ENCODE measurements around the gene ATP1A4. TPM values are rescaled to one million over a fixed set of nuclear protein-coding genes. Genes with fewer than 3 reads are reported as not detected.

ATP1A4 gene
- total and polyA plus RNA-seq, 2 of the 8 experiments (the other 6 are each of a cell fraction or from before 2014, with no cell fraction given) = 0.48 to 0.61 TPM

GRCh38 chr1:160139840-160140239 lies 11.6 kb upstream of the ATP1A4 start:
- H2BK5ac ChIP-seq (ENCODE audit: low read depth, low read length) = no peak overlapping the region
- no peak overlapping the region for H2AFZ ChIP-seq (ENCODE audit: low read length)
- FAIRE-seq = no peak
- H3K18ac ChIP-seq (ENCODE audit: extremely low read depth, low read length) = no peak overlapping the region
- H3K56ac ChIP-seq (replicated peaks; ENCODE audit: insufficient read length, low read depth, low read length) = no peak overlapping the region
- H3K36me3 ChIP-seq (ENCODE audit: control insufficient read depth in 2 of 4, insufficient read depth in 4 of 4, low read length in 3 of 4) = peaks cover 2 to 37% (median 20%) of the 10 kb centered on the region in 4 experiments; a peak in 6 of 8 replicates
- no peaks in the 10 kb centered on the region for H3K79me1 ChIP-seq (ENCODE audit: low read depth, low read length)
- H3K27ac ChIP-seq (ENCODE audit: low read depth, low read length) = no peak overlapping the region
- no peaks in the 10 kb centered on the region for H3K23me2 ChIP-seq (ENCODE audit: low read depth, low read length)
- H3K9ac ChIP-seq (replicated peaks in 1 of 4; ENCODE audit: extremely low read depth in 1 of 4, low read depth in 3 of 4, low read length in 3 of 4) = no peak overlapping the region
- H2BK12ac ChIP-seq (ENCODE audit: low read depth, low read length) = no peak overlapping the region
- H4K91ac ChIP-seq (replicated peaks; ENCODE audit: insufficient read length, low read length) = no peak overlapping the region
- H3K4me2 ChIP-seq (ENCODE audit: insufficient read depth in 1 of 2, low read depth in 2 of 2, low read length in 2 of 2) = no peak overlapping the region
- DNase-seq (ENCODE audit: low read depth in 1 of 2, low spot score in 2 of 2) = no peak
- POLR2A ChIA-PET (ENCODE audit: partially characterized antibody) = interaction anchor here (5.0 kb wide), 1 partner anchor 12 kb away, joined by 56 read pairs; no protein-coding TSS in a partner anchor
- H4K8ac ChIP-seq (ENCODE audit: extremely low read depth, insufficient read depth, low read length) = no peak overlapping the region
- H3K4me3 ChIP-seq (ENCODE audit: extremely low read depth in 1 of 4, insufficient read depth in 2 of 4, low read depth in 3 of 4, low read length in 4 of 4) = no peak overlapping the region
- no peak overlapping the region for H3K4ac ChIP-seq (replicated peaks; ENCODE audit: insufficient read length, low read depth, low read length)
- H4K20me1 ChIP-seq (replicated peaks in 1 of 2; ENCODE audit: control insufficient read depth in 1 of 2, insufficient read depth in 2 of 2, low read length in 2 of 2) = no peaks in the 10 kb centered on the region
- no peaks in the 10 kb centered on the region for H3K9me3 ChIP-seq (ENCODE audit: insufficient read depth in 2 of 2, low read depth in 1 of 2, low read length in 1 of 2)
- no peak overlapping the region for H2BK120ac ChIP-seq (replicated peaks; ENCODE audit: low read depth, low read length)
- H4K5ac ChIP-seq (ENCODE audit: insufficient read length, low read depth, low read length) = no peak overlapping the region
- no peaks in the 10 kb centered on the region for H3K27me3 ChIP-seq (replicated peaks in 1 of 4; ENCODE audit: control insufficient read depth in 3 of 4, extremely low read depth in 1 of 4, insufficient read depth in 3 of 4, low read length in 3 of 4)
- no peaks in the 10 kb centered on the region for H3K4me1 ChIP-seq (replicated peaks in 1 of 4; ENCODE audit: control insufficient read depth in 3 of 4, insufficient read depth in 4 of 4, low read length in 3 of 4)
- H2BK15ac ChIP-seq (ENCODE audit: low read length) = no peak overlapping the region
- no peak overlapping the region for H3K23ac ChIP-seq (ENCODE audit: insufficient read length)
- no peak overlapping the region for H2AK5ac ChIP-seq (ENCODE audit: low read depth, low read length)
- H3K79me2 ChIP-seq (ENCODE audit: control insufficient read depth in 1 of 2, insufficient read depth in 2 of 2, low read length in 2 of 2) = no peaks in the 10 kb centered on the region
- H2BK20ac ChIP-seq (ENCODE audit: low read length) = no peak overlapping the region
- no peak overlapping the region for H3K14ac ChIP-seq (ENCODE audit: insufficient read length)
- 95% methylated on average over 8 of the region's 8 CpGs; no CpG with 5 or more reads in 1 of the 2 experiments for WGBS, 2 experiments (ENCODE audit: extremely low coverage in 1 of 2, insufficient coverage in 1 of 2, insufficient read length in 1 of 2, insufficient replicate concordance in 2 of 2, low coverage in 1 of 2, low lambda C conversion rate in 2 of 2, missing lambda C conversion rate in 1 of 2)
- CTCF ChIA-PET (ENCODE audit: partially characterized antibody) = interaction anchor here (1.2 to 1.7 kb wide), 3 partner anchors 16 to 54 kb away, joined by 3 to 4 read pairs (median 4); no protein-coding TSS in a partner anchor
- TF ChIP-seq TAF7 (optimal IDR thresholded peaks at IDR 0.05; ENCODE audit: borderline replicate concordance, low read depth, low read length) (no peak), ASH2L (IDR thresholded peaks at IDR 0.05; ENCODE audit: low read length) (no peak), ATF2 (IDR thresholded peaks at IDR 0.05; ENCODE audit: low read length) (no peak), USF2 (IDR thresholded peaks at IDR 0.05; ENCODE audit: low read length) (no peak), SP1 (IDR thresholded peaks at IDR 0.05; ENCODE audit: low read depth, low read length) (no peak), EP300 (IDR thresholded peaks at IDR 0.05; ENCODE audit: borderline replicate concordance in 1 of 2, low read depth in 2 of 2, low read length in 2 of 2) (no peak), CHD2 (IDR thresholded peaks at IDR 0.05; ENCODE audit: low read length) (no peak), RAD21 (IDR thresholded peaks at IDR 0.05 in 1 of 2, conservative IDR thresholded peaks at IDR 0.05 in 1 of 2; ENCODE audit: low read depth in 2 of 2, low read length in 2 of 2) (no peak), CREB1 (IDR thresholded peaks at IDR 0.05) (no peak), CBX5 (IDR thresholded peaks at IDR 0.05; ENCODE audit: low read depth, low read length) (no peak), SIX5 (IDR thresholded peaks at IDR 0.05; ENCODE audit: low read depth, low read length) (no peak)
